ENCODE measurements around the gene KCNJ14. TPM values are rescaled to one million over a fixed set of nuclear protein-coding genes. Genes with fewer than 3 reads are reported as not detected.

Gene KCNJ14
- total RNA-seq, 1 donor from 2014 or later = 2.2 TPM

- H3K9me3 Mint-ChIP-seq = no peaks in the 10 kb centered on the region
- DNase-seq = no peak
- CTCF ChIA-PET = interaction anchor here (1.3 kb wide), 1 partner anchor 23 kb away, joined by 3 read pairs; no protein-coding TSS in a partner anchor
- ATAC-seq (ENCODE audit: low read depth) = no peak
- H3K4me1 Mint-ChIP-seq = peaks cover 17% of the 10 kb centered on the region
- intact Hi-C loops (cut with micrococcal nuclease) = loop anchor here (1.0 to 10.0 kb wide), 7 partner anchors 10 to 342 kb away; partner anchors contain the start of genes CARD8, GRIN2D, HSD17B14 and IZUMO1
- H3K27ac Mint-ChIP-seq = no peak overlapping the region
- no peak for TF ChIP-seq CTCF (IDR thresholded peaks at IDR 0.05)
- H3K27me3 Mint-ChIP-seq = peaks cover 2% of the 10 kb centered on the region
- POLR2A ChIA-PET = interaction anchor here (0.8 kb wide), 1 partner anchor 10 kb away, joined by 3 read pairs; no protein-coding TSS in a partner anchor
- no peaks in the 10 kb centered on the region for H3K36me3 Mint-ChIP-seq (ENCODE audit: low read depth)
- no peak overlapping the region for H3K4me3 Mint-ChIP-seq
Measured at GRCh38 chr19:48512504-48513288, 57.3 kb downstream of the KCNJ14 start.

DNA sequence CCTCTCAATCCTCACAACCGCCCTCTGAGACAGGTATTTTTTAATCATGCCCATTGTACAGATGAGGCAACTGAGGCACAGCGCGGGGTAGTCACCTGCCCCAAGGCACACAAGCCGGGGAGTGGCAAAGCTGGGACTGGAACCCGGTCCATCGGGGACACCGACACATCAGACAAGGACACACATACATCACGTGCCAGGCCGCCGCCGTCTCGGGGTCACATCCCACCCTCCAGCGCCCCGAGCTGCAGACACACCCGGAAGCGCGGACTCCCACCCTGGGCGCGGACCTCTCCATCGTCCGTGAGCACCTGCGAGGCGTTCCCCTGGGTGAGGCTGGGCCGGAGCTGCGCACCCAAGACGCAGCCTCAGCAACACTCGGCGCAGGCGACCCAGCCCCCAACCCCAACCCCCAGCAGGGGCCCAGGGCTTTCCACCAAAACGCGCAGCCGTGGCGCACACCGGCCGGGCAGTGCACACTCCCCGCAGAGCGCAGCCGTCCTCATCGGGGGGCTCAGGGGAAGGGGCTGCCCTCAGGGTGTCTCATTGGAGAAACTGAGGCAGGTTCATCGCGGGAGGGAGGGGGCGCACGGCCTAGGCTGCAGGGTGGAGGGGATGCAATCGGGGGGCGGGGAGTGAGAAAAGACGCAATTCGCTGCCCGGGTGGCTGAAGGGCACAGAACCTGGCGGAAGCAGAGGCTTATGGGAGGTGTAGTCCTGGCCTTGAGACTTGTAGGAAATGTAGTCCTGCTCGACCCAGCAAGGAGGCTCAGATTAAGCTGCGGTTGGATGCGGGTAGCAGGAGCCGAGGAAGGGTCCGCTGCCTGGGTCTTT, 58.1 kb downstream of the KCNJ14 start:
- H3K4me3 Mint-ChIP-seq = no peak overlapping the region
- TF ChIP-seq CTCF (IDR thresholded peaks at IDR 0.05) = no peak
- POLR2A ChIA-PET = interaction anchor here (0.5 to 1.1 kb wide), 6 partner anchors 11 to 637 kb away, joined by 3 to 6 read pairs (median 4); partner anchors contain the start of genes RPL18 and SPHK2

GRCh38 chr19:48514123-48514458, 58.7 kb downstream of the KCNJ14 start:
- Mint-ChIP-seq H3K4me1 (peaks cover 17% of the 10 kb centered on the region), H3K4me3 (no peak overlapping the region), H3K36me3 (ENCODE audit: low read depth) (no peaks in the 10 kb centered on the region), H3K9me3 (no peaks in the 10 kb centered on the region), H3K27ac (peak overlapping the region; percentile 69), H3K27me3 (peaks cover 2% of the 10 kb centered on the region)
- intact Hi-C loops (cut with micrococcal nuclease) = loop anchor here (5.0 to 10.0 kb wide), 4 partner anchors 122 to 321 kb away; partner anchors contain the start of genes CARD8, GRIN2D, HSD17B14 and IZUMO1
- ChIA-PET POLR2A (interaction anchor here (0.5 to 1.1 kb wide), 5 partner anchors 21 to 637 kb away, joined by 4 to 6 read pairs (median 5); partner anchors contain the start of genes RPL18 and SPHK2), CTCF (interaction anchor here (0.6 to 1.3 kb wide), 2 partner anchors 24 to 180 kb away, joined by 3 to 5 read pairs; no protein-coding TSS in a partner anchor)
- no peak for ATAC-seq (ENCODE audit: low read depth)
- DNase-seq = no peak
- no peak for TF ChIP-seq CTCF (IDR thresholded peaks at IDR 0.05)

More for the DNA sequence above, 58.1 kb downstream of the KCNJ14 start:
- DNase-seq = peak; percentile 51
- Mint-ChIP-seq H3K27me3 (peaks cover 2% of the 10 kb centered on the region), H3K9me3 (no peaks in the 10 kb centered on the region), H3K4me1 (peaks cover 17% of the 10 kb centered on the region), H3K36me3 (ENCODE audit: low read depth) (no peaks in the 10 kb centered on the region), H3K27ac (peak overlapping the region; percentile 69)
- ATAC-seq (ENCODE audit: low read depth) = peak; percentile 90
- intact Hi-C loops (cut with micrococcal nuclease) = loop anchor here (1.0 to 10.0 kb wide), 7 partner anchors 11 to 343 kb away; partner anchors contain the start of genes CARD8, GRIN2D, HSD17B14 and IZUMO1
- CTCF ChIA-PET = interaction anchor here (0.6 to 1.3 kb wide), 2 partner anchors 24 to 179 kb away, joined by 3 to 5 read pairs; no protein-coding TSS in a partner anchor

DNA sequence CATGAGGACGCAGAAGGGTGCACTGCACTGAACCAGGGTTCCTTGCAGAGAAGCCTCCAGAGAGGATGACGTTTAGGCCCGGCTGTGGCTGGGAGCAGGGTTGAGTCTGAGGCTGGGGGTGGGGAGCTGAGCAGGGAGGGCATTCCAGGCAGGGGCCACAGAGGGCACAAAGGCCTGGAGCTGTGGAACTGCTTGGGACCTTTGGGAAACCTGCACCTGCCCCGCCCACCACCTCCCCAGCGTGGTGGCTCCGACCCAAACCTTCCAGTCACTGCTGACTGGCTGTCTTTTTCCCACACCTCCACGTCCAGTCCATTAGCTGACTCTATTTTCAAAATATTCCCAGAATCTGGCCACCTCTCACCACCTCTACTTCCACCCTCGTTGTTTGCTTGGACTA, 61.2 kb downstream of the KCNJ14 start:
- ChIA-PET POLR2A (no interaction called here), CTCF (no interaction called here)
- Mint-ChIP-seq H3K4me1 (peaks cover 6% of the 10 kb centered on the region), H3K4me3 (no peak overlapping the region), H3K27ac (no peak overlapping the region), H3K27me3 (peaks cover 4% of the 10 kb centered on the region), H3K36me3 (ENCODE audit: low read depth) (no peaks in the 10 kb centered on the region), H3K9me3 (no peaks in the 10 kb centered on the region)
- ATAC-seq (ENCODE audit: low read depth) (no peak), DNase-seq (no peak)
- intact Hi-C loops (cut with micrococcal nuclease) = loop anchor here (10.0 kb wide), 1 partner anchor 318 kb away; the partner anchor contains the start of gene HSD17B14
- no peak for TF ChIP-seq CTCF (IDR thresholded peaks at IDR 0.05)

Other genes starting within 250 kb of the KCNJ14 start
- 103 and 109 TPM in 2 replicates for gene CARD8, start 199.7 kb upstream of the KCNJ14 start, total RNA-seq
- 1.5 and 1.6 TPM in 2 replicates for gene ZNF114, start 185.5 kb upstream of the KCNJ14 start, total RNA-seq
- 309 and 320 TPM in 2 replicates for gene EMP3, start 130.0 kb upstream of the KCNJ14 start, total RNA-seq
- gene TMEM143, start 91.6 kb upstream of the KCNJ14 start, total RNA-seq = 10.2 and 10.5 TPM in 2 replicates
- not detected in 2 replicates for gene SYNGR4, start 91.2 kb upstream of the KCNJ14 start, total RNA-seq
- gene KDELR1, start 64.0 kb upstream of the KCNJ14 start, total RNA-seq = 50.8 and 51.9 TPM in 2 replicates
- gene GRIN2D, start 61.9 kb upstream of the KCNJ14 start, total RNA-seq = 0.93 and 1.2 TPM in 2 replicates
- gene GRWD1, start 9.6 kb upstream of the KCNJ14 start, total RNA-seq = 63.4 and 71.4 TPM in 2 replicates
- gene CYTH2, start 13.8 kb downstream of the KCNJ14 start, total RNA-seq = 35.6 and 40.5 TPM in 2 replicates
- gene LMTK3, start 56.3 kb downstream of the KCNJ14 start, total RNA-seq = 0.60 and 0.66 TPM in 2 replicates
- not detected in 2 replicates for gene SULT2B1, start 96.6 kb downstream of the KCNJ14 start, total RNA-seq
- not detected in 2 replicates for gene SPACA4, start 151.2 kb downstream of the KCNJ14 start, total RNA-seq
- gene FAM83E, start 159.5 kb downstream of the KCNJ14 start, total RNA-seq = 3.5 and 5.6 TPM in 2 replicates
- gene RPL18, start 163.6 kb downstream of the KCNJ14 start, total RNA-seq = 2,427 and 2,762 TPM in 2 replicates
- gene SPHK2, start 163.9 kb downstream of the KCNJ14 start, total RNA-seq = 38.2 and 48.5 TPM in 2 replicates
- 8.7 and 9.2 TPM in 2 replicates for gene DBP, start 181.8 kb downstream of the KCNJ14 start, total RNA-seq
- gene CA11, start 190.6 kb downstream of the KCNJ14 start, total RNA-seq = 9.5 and 10.3 TPM in 2 replicates
- gene NTN5, start 217.4 kb downstream of the KCNJ14 start, total RNA-seq = 0.54 and 0.71 TPM in 2 replicates
- not detected in 2 replicates for gene FUT2, start 240.4 kb downstream of the KCNJ14 start, total RNA-seq